ENCODE data around the gene MED29. TPM values are rescaled to one million over a fixed set of nuclear protein-coding genes. Genes with fewer than 3 reads are reported as not detected.

Gene MED29
- total RNA-seq, 8 experiments from 2014 or later = 19.9 to 45.6 (median 26.2) TPM

GRCh38 chr19:39356073-39356472, 35.1 kb upstream of the MED29 start:
- no peak for ATAC-seq (replicated peaks in 6 of 8)

GRCh38 chr19:39356647-39357046, 34.5 kb upstream of the MED29 start:
- H3K27ac ChIP-seq = no peak overlapping the region
- no peak overlapping the region for H3K4me3 ChIP-seq
- ATAC-seq (replicated peaks in 6 of 8) = no peak
- WGBS, 10 experiments = 40 to 100% (median 100%) methylated on average over 1 to 6 of the region's 18 CpGs; no CpG with 5 or more reads in 3 of the 10 experiments
- in situ Hi-C loops (cut with MboI; ENCODE audit: low pct_unique_long_range_greater_than_20kb in 2 of 9, low sequenced_read_pairs in 9 of 9, unreplicated experiment in 9 of 9) = no loop called here
- no peaks in the 10 kb centered on the region for H3K4me1 ChIP-seq (replicated peaks in 1 of 2)

More at GRCh38 chr19:39356073-39356472, 35.1 kb upstream of the MED29 start:
- Histone ChIP-seq H3K27ac (no peak overlapping the region), H3K4me3 (no peak overlapping the region), H3K4me1 (replicated peaks in 1 of 2) (no peaks in the 10 kb centered on the region)
- 92 to 100% (median 100%) methylated on average over 1 to 2 of the region's 3 CpGs; no CpG with 5 or more reads in 2 of the 10 experiments for WGBS, 10 experiments
- in situ Hi-C loops (cut with MboI; ENCODE audit: low pct_unique_long_range_greater_than_20kb in 2 of 9, low sequenced_read_pairs in 9 of 9, unreplicated experiment in 9 of 9) = no loop called here

- ATAC-seq (replicated peaks in 6 of 8) = no peak
- H3K4me1 ChIP-seq (replicated peaks in 1 of 2) = no peaks in the 10 kb centered on the region
- 50 to 100% (median 95%) methylated on average over 1 to 3 of the region's 3 CpGs; no CpG with 5 or more reads in 1 of the 10 experiments for WGBS, 10 experiments
- in situ Hi-C loops (cut with MboI; ENCODE audit: low pct_unique_long_range_greater_than_20kb in 2 of 9, low sequenced_read_pairs in 9 of 9, unreplicated experiment in 9 of 9) = no loop called here
- no peak overlapping the region for H3K4me3 ChIP-seq
- no peak overlapping the region for H3K27ac ChIP-seq
These were observed 32.2 kb upstream of the MED29 start for GRCh38 chr19:39359026-39359425.

GRCh38 chr19:39360599-39360998, 30.6 kb upstream of the MED29 start:
- H3K4me1 ChIP-seq (replicated peaks in 1 of 2) = no peaks in the 10 kb centered on the region
- ATAC-seq (replicated peaks in 6 of 8) = no peak
- H3K27ac ChIP-seq = no peak overlapping the region
- whole genome bisulfite sequencing, 10 experiments = 60 to 100% (median 100%) methylated on average over 1 of the region's 1 CpG; no CpG with 5 or more reads in 7 of the 10 experiments
- in situ Hi-C loops (cut with MboI; ENCODE audit: low pct_unique_long_range_greater_than_20kb in 2 of 9, low sequenced_read_pairs in 9 of 9, unreplicated experiment in 9 of 9) = no loop called here
- no peak overlapping the region for H3K4me3 ChIP-seq

GRCh38 chr19:39362682-39363657, 28.2 kb upstream of the MED29 start:
- in situ Hi-C loops (cut with MboI; ENCODE audit: low pct_unique_long_range_greater_than_20kb in 2 of 9, low sequenced_read_pairs in 9 of 9, unreplicated experiment in 9 of 9) = no loop called here
- Histone ChIP-seq H3K4me3 (no peak overlapping the region), H3K4me1 (replicated peaks in 1 of 2) (no peaks in the 10 kb centered on the region), H3K27ac (no peak overlapping the region)
- WGBS, 10 experiments = 0 to 92% (median 83%) methylated on average over 1 to 6 of the region's 6 CpGs; no CpG with 5 or more reads in 3 of the 10 experiments
- peak in 3 of 8 experiments; percentile 40 to 50 (median 46) for ATAC-seq (replicated peaks in 6 of 8)

- ATAC-seq (replicated peaks in 6 of 8) = peak in 3 of 8 experiments; percentile 68 to 89 (median 76)
- Histone ChIP-seq H3K4me1 (replicated peaks in 1 of 2) (no peaks in the 10 kb centered on the region), H3K27ac (no peak overlapping the region), H3K4me3 (no peak overlapping the region)
- 0 to 100% (median 82%) methylated on average over 1 to 4 of the region's 5 CpGs; no CpG with 5 or more reads in 4 of the 10 experiments for WGBS, 10 experiments
- in situ Hi-C loops (cut with MboI; ENCODE audit: low pct_unique_long_range_greater_than_20kb in 2 of 9, low sequenced_read_pairs in 9 of 9, unreplicated experiment in 9 of 9) = no loop called here
These were observed 27.2 kb upstream of the MED29 start for GRCh38 chr19:39363901-39364457.

- H3K4me1 ChIP-seq (replicated peaks in 1 of 2) = no peaks in the 10 kb centered on the region
- WGBS, 10 experiments = 100% methylated on average over 1 of the region's 1 CpG; no CpG with 5 or more reads in 5 of the 10 experiments
- in situ Hi-C loops (cut with MboI; ENCODE audit: low pct_unique_long_range_greater_than_20kb in 2 of 9, low sequenced_read_pairs in 9 of 9, unreplicated experiment in 9 of 9) = no loop called here
- ATAC-seq (replicated peaks in 6 of 8) = no peak
- H3K27ac ChIP-seq = no peak overlapping the region
- no peak overlapping the region for H3K4me3 ChIP-seq
These were observed 25.6 kb upstream of the MED29 start for GRCh38 chr19:39365531-39365930.

GRCh38 chr19:39369200-39369599, 22.0 kb upstream of the MED29 start:
- no peak overlapping the region for H3K4me3 ChIP-seq
- 0 to 100% (median 68%) methylated on average over 1 to 2 of the region's 2 CpGs; no CpG with 5 or more reads in 2 of the 10 experiments for WGBS, 10 experiments
- no peak for ATAC-seq (replicated peaks in 6 of 8)
- no peak overlapping the region for H3K27ac ChIP-seq
- H3K4me1 ChIP-seq (replicated peaks in 1 of 2) = no peaks in the 10 kb centered on the region
- in situ Hi-C loops (cut with MboI; ENCODE audit: low pct_unique_long_range_greater_than_20kb in 2 of 9, low sequenced_read_pairs in 9 of 9, unreplicated experiment in 9 of 9) = no loop called here

- no peaks in the 10 kb centered on the region for H3K4me1 ChIP-seq (replicated peaks in 1 of 2)
- in situ Hi-C loops (cut with MboI; ENCODE audit: low pct_unique_long_range_greater_than_20kb in 2 of 9, low sequenced_read_pairs in 9 of 9, unreplicated experiment in 9 of 9) = no loop called here
- no peak overlapping the region for H3K27ac ChIP-seq
- ATAC-seq (replicated peaks in 6 of 8) = no peak
- no peak overlapping the region for H3K4me3 ChIP-seq
- 86 to 100% (median 91%) methylated on average over 1 to 5 of the region's 5 CpGs; no CpG with 5 or more reads in 2 of the 10 experiments for WGBS, 10 experiments
These were observed 20.4 kb upstream of the MED29 start for GRCh38 chr19:39370735-39371134.

- peak in 2 of 8 experiments; percentile 87 to 94 for ATAC-seq (replicated peaks in 6 of 8)
- no peaks in the 10 kb centered on the region for H3K4me1 ChIP-seq (replicated peaks in 1 of 2)
- H3K27ac ChIP-seq = no peak overlapping the region
- in situ Hi-C loops (cut with MboI; ENCODE audit: low pct_unique_long_range_greater_than_20kb in 2 of 9, low sequenced_read_pairs in 9 of 9, unreplicated experiment in 9 of 9) = no loop called here
- WGBS, 10 experiments = 23 to 100% (median 81%) methylated on average over 1 to 8 of the region's 8 CpGs; no CpG with 5 or more reads in 3 of the 10 experiments
- H3K4me3 ChIP-seq = no peak overlapping the region
These were observed 19.0 kb upstream of the MED29 start for GRCh38 chr19:39372047-39372802.

GRCh38 chr19:39372941-39373340, 18.2 kb upstream of the MED29 start:
- no peak overlapping the region for H3K4me3 ChIP-seq
- 60 to 90% (median 68%) methylated on average over 1 to 2 of the region's 2 CpGs; no CpG with 5 or more reads in 6 of the 10 experiments for whole genome bisulfite sequencing, 10 experiments
- ATAC-seq (replicated peaks in 6 of 8) = peak in 2 of 8 experiments; percentile 25 to 35
- no peak overlapping the region for H3K27ac ChIP-seq
- in situ Hi-C loops (cut with MboI; ENCODE audit: low pct_unique_long_range_greater_than_20kb in 2 of 9, low sequenced_read_pairs in 9 of 9, unreplicated experiment in 9 of 9) = no loop called here
- no peaks in the 10 kb centered on the region for H3K4me1 ChIP-seq (replicated peaks in 1 of 2)

GRCh38 chr19:39375929-39376328, 15.2 kb upstream of the MED29 start:
- no peak overlapping the region for H3K27ac ChIP-seq
- H3K4me1 ChIP-seq (replicated peaks in 1 of 2) = no peaks in the 10 kb centered on the region
- no peak overlapping the region for H3K4me3 ChIP-seq
- no peak for ATAC-seq (replicated peaks in 6 of 8)
- in situ Hi-C loops (cut with MboI; ENCODE audit: low pct_unique_long_range_greater_than_20kb in 2 of 9, low sequenced_read_pairs in 9 of 9, unreplicated experiment in 9 of 9) = no loop called here
